HepG2 (cell line): ENCODE measurements around the gene PFN1. TPM values are rescaled to one million over a fixed set of nuclear protein-coding genes. Genes with fewer than 3 reads are reported as not detected.

Experiments used
- CENPT ChIP-seq: sonication (generic); formaldehyde crosslinking; IDR thresholded peaks from 2 replicates; pipeline ENCODE4 v1.8.0; 2022; ENCODE audit warnings: low read depth, mild to moderate bottlenecking, moderate library complexity, missing genetic modification reagents
- CHD2 ChIP-seq: IDR thresholded peaks from 2 replicates; pipeline ENCODE4 v1.6.1; 2011; ENCODE audit warnings: low read depth, low read length, improper control_type of control experiment
- CREB1 ChIP-seq, 2 experiments: fragments of 450-650 bp in 1 of 2; IDR thresholded peaks; 2 replicates each; pipeline ENCODE4 v1.6.1; 2016 to 2017; ENCODE audit warnings: control low read depth in 1 of 2, mild to moderate bottlenecking in 1 of 2, missing compliant biosample characterization in 1 of 2, missing genetic modification characterization in 1 of 2
- EHMT2 ChIP-seq: fragments of 200-600 bp; sonication (generic); IDR thresholded peaks from 2 replicates; pipeline ENCODE4 v1.7.0; 2017; ENCODE audit warnings: antibody characterized with exemption, low read depth, low read length, borderline replicate concordance
- HHEX ChIP-seq: IDR thresholded peaks from 2 replicates; pipeline ENCODE4 v1.6.1; 2016; ENCODE audit warnings: control low read depth
- HMG20B ChIP-seq: conservative IDR thresholded peaks from 2 replicates; pipeline ENCODE4 v1.6.1; 2016; ENCODE audit warnings: missing genetic modification reagents, missing compliant biosample characterization
- HNF1B ChIP-seq: sonication (generic); formaldehyde crosslinking; IDR thresholded peaks from 2 replicates; pipeline ENCODE4 v1.5.1; 2020; ENCODE audit warnings: mild to moderate bottlenecking, moderate library complexity, missing genetic modification reagents
- KLF6 ChIP-seq: IDR thresholded peaks from 2 replicates; pipeline ENCODE4 v1.8.0; 2016; ENCODE audit warnings: missing biosample characterization, missing genetic modification reagents
- MED13 ChIP-seq: sonication (generic); formaldehyde crosslinking; IDR thresholded peaks from 2 replicates; pipeline ENCODE4 v1.5.0; 2020; ENCODE audit warnings: missing genetic modification reagents
- PCBP1 ChIP-seq: fragments of 200-400 bp; formaldehyde crosslinking; IDR thresholded peaks from 2 replicates; pipeline ENCODE4 v1.6.1; 2017; ENCODE audit warnings: mild to moderate bottlenecking, low read depth, low read length, borderline replicate concordance
- PITX1 ChIP-seq: sonication (generic); formaldehyde crosslinking; IDR thresholded peaks from 2 replicates; pipeline ENCODE4 v1.5.1; 2020; ENCODE audit warnings: mild to moderate bottlenecking, missing genetic modification reagents
- SALL2 ChIP-seq: sonication (generic); formaldehyde crosslinking; IDR thresholded peaks from 2 replicates; pipeline ENCODE4 v1.8.1; 2023; ENCODE audit warnings: mild to moderate bottlenecking, missing genetic modification reagents, inconsistent platforms
- TBX2 ChIP-seq: sonication (generic); formaldehyde crosslinking; IDR thresholded peaks from 2 replicates; pipeline ENCODE4 v1.5.0; 2020; ENCODE audit warnings: missing genetic modification reagents, mild to moderate bottlenecking, borderline replicate concordance
- TCF7 ChIP-seq: sonication (generic); IDR thresholded peaks from 2 replicates; pipeline ENCODE4 v1.6.1; 2016; ENCODE audit warnings: antibody characterized with exemption, low read depth
- THAP11 ChIP-seq: IDR thresholded peaks from 2 replicates; pipeline ENCODE4 v1.6.1; 2016; ENCODE audit warnings: missing biosample characterization, missing genetic modification reagents
- TRIM22 ChIP-seq: fragments of 450-650 bp; IDR thresholded peaks from 2 replicates; pipeline ENCODE4 v1.6.1; 2017
- U2AF1 ChIP-seq: fragments of 200-400 bp; formaldehyde crosslinking; optimal IDR thresholded peaks from 2 replicates; pipeline ENCODE3; 2017; ENCODE audit warnings: mild to moderate bottlenecking, low read depth, low read length
- YEATS4 ChIP-seq: sonication (generic); formaldehyde crosslinking; IDR thresholded peaks from 2 replicates; pipeline ENCODE4 v1.4.0; 2020; ENCODE audit warnings: missing genetic modification reagents, borderline replicate concordance
- ZBTB33 ChIP-seq: sonication (generic); formaldehyde crosslinking; IDR thresholded peaks from 2 replicates; pipeline ENCODE4 v1.4.0; 2020; ENCODE audit warnings: missing genetic modification reagents
- ZMYM4 ChIP-seq: sonication (generic); formaldehyde crosslinking; IDR thresholded peaks from 2 replicates; pipeline ENCODE4 v1.8.1; 2023; ENCODE audit warnings: mild to moderate bottlenecking, missing genetic modification reagents
- ZNF124 ChIP-seq: sonication (generic); formaldehyde crosslinking; IDR thresholded peaks from 2 replicates; pipeline ENCODE4 v1.4.0; 2020; ENCODE audit warnings: missing genetic modification reagents
- ZNF512B ChIP-seq: sonication (generic); formaldehyde crosslinking; IDR thresholded peaks from 2 replicates; pipeline ENCODE4 v1.5.1; 2020; ENCODE audit warnings: missing genetic modification reagents, mild to moderate bottlenecking, borderline replicate concordance
- ZNF562 ChIP-seq: sonication (generic); formaldehyde crosslinking; IDR thresholded peaks from 2 replicates; pipeline ENCODE4 v1.8.0; 2022; ENCODE audit warnings: missing genetic modification reagents, borderline replicate concordance
- polyA plus RNA-seq, 8 experiments: library from polyadenylated mRNA; depleted of rRNA in 3 of 8; stranded (reverse) in 7 of 8; unstranded in 1 of 8; fragments of >200 nt; fragmentation: Illumina TruSeq in 4 of 8; extraction: Trizol in 4 of 8; gene quantifications; 2 replicates each; pipeline versions ENCODE4 v1.2.1 to v1.2.3, GENCODE V29; 2011 to 2016; ENCODE audit warnings: low read depth in 4 of 8, missing spikeins in 1 of 8, mixed read lengths in 1 of 8; ENCODE audit not compliant: insufficient read depth in 1 of 8
- total RNA-seq, 5 experiments: library from RNA; depleted of rRNA; stranded (reverse); fragments of >200 nt; fragmentation: Illumina TruSeq; extraction: Trizol; gene quantifications; 2 replicates each; pipeline ENCODE4 v1.2.3, GENCODE V29; 2016; ENCODE audit warnings: low read depth in 1 of 5

The PFN1 gene
- total and polyA plus RNA-seq, 2 of the 13 experiments (the other 11 are each of a cell fraction or from before 2014, with no cell fraction given), result 494 to 613 TPM

DNA sequence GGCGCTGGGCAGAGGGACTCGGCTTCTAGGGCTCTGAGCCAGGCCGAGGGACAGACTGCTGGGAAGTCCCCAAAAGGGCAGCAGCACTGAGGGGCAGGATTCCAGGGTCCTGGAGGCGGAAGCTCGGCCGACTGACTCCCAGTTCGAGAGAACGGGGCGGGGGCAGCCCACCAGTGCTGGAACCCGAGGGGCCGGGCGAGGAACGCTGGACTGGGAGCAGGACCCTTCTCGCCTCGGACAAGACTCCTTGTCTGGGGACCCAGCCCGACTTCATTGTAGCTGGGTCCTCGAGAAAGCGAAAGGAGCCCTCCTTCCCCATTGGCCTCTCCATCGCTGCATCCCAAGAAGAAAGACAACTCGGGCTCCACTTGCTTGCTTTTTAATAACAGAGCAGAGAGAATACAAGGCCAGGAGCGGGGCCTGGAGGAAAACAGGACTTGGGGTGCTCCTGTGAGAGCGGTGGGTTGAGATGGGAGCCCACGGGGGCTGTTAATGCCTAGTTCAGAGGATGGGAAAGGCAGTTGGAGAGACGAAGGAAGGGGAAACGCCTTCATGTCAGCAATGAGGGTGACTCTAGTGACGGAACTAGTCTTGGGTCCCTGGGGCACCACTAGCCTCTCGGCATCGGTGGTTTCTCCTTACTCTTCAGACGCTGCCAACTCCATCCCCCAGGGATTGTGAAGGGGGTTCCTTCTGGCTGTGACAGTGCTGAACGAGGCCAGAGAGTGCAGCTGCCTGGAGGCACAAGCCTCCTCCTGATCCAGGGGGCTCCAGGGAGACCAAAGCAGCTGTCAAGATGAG lies 39.6 kb upstream of the PFN1 start (continued):
- TF ChIP-seq HNF1B (CRISPR knock-in tag) (0 out of 2 replicates have a peak, but pooled peaks have one; percentile 28), CENPT (no peak), ZNF124 (CRISPR knock-in tag) (no peak), HHEX (no peak), HMG20B (CRISPR knock-in tag) (no peak), PITX1 (CRISPR knock-in tag) (0 out of 2 replicates have a peak, but pooled peaks have one; percentile 6), TRIM22 (no peak), TBX2 (no peak), MED13 (no peak; the same call in 1 of the 2 replicates), KLF6 (CRISPR knock-in tag) (no peak), SALL2 (CRISPR knock-in tag) (no peak), CHD2 (no peak), EHMT2 (no peak), THAP11 (CRISPR knock-in tag) (no peak), ZMYM4 (no peak), ZNF562 (CRISPR knock-in tag) (no peak), CREB1 (IDR thresholded peaks at IDR 0.05) (no peak), CREB1 (CRISPR knock-in tag; IDR thresholded peaks at IDR 0.05) (no peak), ZBTB33 (CRISPR knock-in tag) (no peak), PCBP1 (0 out of 2 replicates have a peak, but pooled peaks have one; percentile 14), TCF7 (no peak), U2AF1 (no peak), YEATS4 (CRISPR knock-in tag) (no peak; the same call in 1 of the 2 replicates), ZNF512B (no peak)
